MM.1S (cell line): ENCODE data around the gene ASH1L.

Experiments
- DNase-seq: peaks from one replicate; pipeline ENCODE4 v3.0.0-alpha.2; 2015
- H2AFZ ChIP-seq: fragments of 300-600 bp; sonication (generic); 2 replicates; pipeline ENCODE4 v1.6.0; 2016; ENCODE audit warnings: antibody characterized with exemption, low read length
- H3F3A ChIP-seq: fragments of 300-600 bp; sonication (generic); 2 replicates; pipeline ENCODE4 v1.6.1; 2016; ENCODE audit warnings: mild to moderate bottlenecking, antibody characterized with exemption, low read length, moderate library complexity, mixed read lengths; ENCODE audit not compliant: insufficient read depth
- H3K27ac ChIP-seq: fragments of 300-600 bp; sonication (generic); 2 replicates; pipeline ENCODE4 v1.5.1; 2016; ENCODE audit warnings: mild to moderate bottlenecking, low read length
- H3K27me3 ChIP-seq: fragments of 300-600 bp; sonication (generic); replicated peaks from 2 replicates; pipeline ENCODE4 v1.6.0; 2016; ENCODE audit warnings: low read length; ENCODE audit not compliant: insufficient read depth
- H3K36me3 ChIP-seq: fragments of 300-600 bp; sonication (generic); replicated peaks from 2 replicates; pipeline ENCODE4 v1.6.1; 2016; ENCODE audit warnings: mild to moderate bottlenecking, low read length, mixed read lengths; ENCODE audit not compliant: insufficient read depth
- H3K4me1 ChIP-seq: fragments of 300-600 bp; sonication (generic); 2 replicates; pipeline ENCODE4 v1.6.1; 2016; ENCODE audit warnings: low read length, mixed read lengths
- H3K4me2 ChIP-seq: fragments of 300-600 bp; sonication (generic); 2 replicates; pipeline ENCODE4 v1.6.0; 2016; ENCODE audit warnings: low read depth, low read length
- H3K4me3 ChIP-seq: fragments of 300-600 bp; sonication (generic); 2 replicates; pipeline ENCODE4 v1.5.1; 2016; ENCODE audit warnings: low read length, mixed read lengths
- H3K79me2 ChIP-seq: fragments of 300-600 bp; sonication (generic); 2 replicates; pipeline ENCODE4 v1.6.1; 2016; ENCODE audit warnings: mixed run types, low read length, mixed read lengths
- H3K9ac ChIP-seq: fragments of 300-600 bp; sonication (generic); 2 replicates; pipeline ENCODE4 v1.6.1; 2016; ENCODE audit warnings: low read length, mixed read lengths
- H3K9me2 ChIP-seq: fragments of 300-600 bp; sonication (generic); replicated peaks from 2 replicates; pipeline ENCODE4 v1.6.1; 2016; ENCODE audit warnings: mild to moderate bottlenecking, low read length, mixed read lengths; ENCODE audit not compliant: insufficient read depth
- H3K9me3 ChIP-seq: fragments of 300-600 bp; sonication (generic); replicated peaks from 2 replicates; pipeline ENCODE4 v1.6.1; 2016; ENCODE audit warnings: mild to moderate bottlenecking, low read length, mixed read lengths; ENCODE audit not compliant: insufficient read depth
- H4K20me1 ChIP-seq: fragments of 300-600 bp; sonication (generic); 2 replicates; pipeline ENCODE4 v1.6.1; 2016; ENCODE audit warnings: mild to moderate bottlenecking, low read length, moderate library complexity, mixed read lengths; ENCODE audit not compliant: insufficient read depth
- CTCF ChIP-seq: fragments of 300-600 bp; sonication (generic); IDR thresholded peaks from 2 replicates; pipeline ENCODE4 v1.5.1; 2016; ENCODE audit warnings: antibody characterized with exemption, low read length, mixed read lengths
- EZH2 ChIP-seq: fragments of 300-600 bp; sonication (generic); optimal IDR thresholded peaks from 2 replicates; pipeline ENCODE3; 2017; ENCODE audit warnings: low read depth, mild to moderate bottlenecking, antibody characterized with exemption, low read length, mixed read lengths
- EZH2phosphoT487 ChIP-seq: fragments of 300-600 bp; sonication (generic); IDR thresholded peaks from 2 replicates; pipeline ENCODE4 v1.6.1; 2018; ENCODE audit warnings: antibody characterized with exemption, low read length

Gene ASH1L

GRCh38 chr1:155479205-155479604 is 83.4 kb downstream of the ASH1L start:
- H3K79me2 ChIP-seq = peaks cover 52% of the 10 kb centered on the region
- H3K4me1 ChIP-seq = 0 out of 2 replicates have a peak, but pooled peaks cover 11% of the 10 kb centered on the region
- TF ChIP-seq EZH2 = no peak
- TF ChIP-seq EZH2phosphoT487 = no peak
- TF ChIP-seq CTCF = no peak
- peaks cover 5% of the 10 kb centered on the region; the same call in 1 of the 2 replicates for H4K20me1 ChIP-seq
- no peak overlapping the region for H3K9ac ChIP-seq
- no peak for DNase-seq
- peaks cover 17% of the 10 kb centered on the region; the same call in 1 of the 2 replicates for H3K36me3 ChIP-seq
- H3K4me2 ChIP-seq = no peak overlapping the region
- H2AFZ ChIP-seq = no peak overlapping the region
- no peaks in the 10 kb centered on the region for H3F3A ChIP-seq
- H3K27me3 ChIP-seq = no peaks in the 10 kb centered on the region
- no peak overlapping the region for H3K27ac ChIP-seq
- no peaks in the 10 kb centered on the region for H3K9me3 ChIP-seq
- H3K9me2 ChIP-seq = no peaks in the 10 kb centered on the region
- H3K4me3 ChIP-seq = no peak overlapping the region

- no peaks in the 10 kb centered on the region for H3K9me2 ChIP-seq
- H4K20me1 ChIP-seq = peaks cover 5% of the 10 kb centered on the region; the same call in 1 of the 2 replicates
- H3K9ac ChIP-seq = no peak overlapping the region
- H3K4me1 ChIP-seq = 0 out of 2 replicates have a peak, but pooled peaks cover 14% of the 10 kb centered on the region
- TF ChIP-seq EZH2 (no peak), CTCF (no peak), EZH2phosphoT487 (no peak)
- H3K4me3 ChIP-seq = no peak overlapping the region
- H3F3A ChIP-seq = no peaks in the 10 kb centered on the region; the same call in 1 of the 2 replicates
- no peak overlapping the region for H2AFZ ChIP-seq
- H3K27me3 ChIP-seq = no peaks in the 10 kb centered on the region
- peaks cover 48% of the 10 kb centered on the region for H3K79me2 ChIP-seq
- H3K27ac ChIP-seq = no peak overlapping the region
- no peak for DNase-seq
- peaks cover 17% of the 10 kb centered on the region; the same call in 1 of the 2 replicates for H3K36me3 ChIP-seq
- H3K4me2 ChIP-seq = no peak overlapping the region
- H3K9me3 ChIP-seq = no peaks in the 10 kb centered on the region
Measured at GRCh38 chr1:155478270-155478852, 84.2 kb downstream of the ASH1L start.

GRCh38 chr1:155474146-155474545 is 88.5 kb downstream of the ASH1L start:
- H3K9me2 ChIP-seq = no peaks in the 10 kb centered on the region
- H3K27me3 ChIP-seq = no peaks in the 10 kb centered on the region
- H3F3A ChIP-seq = peaks cover 24% of the 10 kb centered on the region
- peaks cover 38% of the 10 kb centered on the region for H3K4me1 ChIP-seq
- H4K20me1 ChIP-seq = no peaks in the 10 kb centered on the region
- no peaks in the 10 kb centered on the region; the same call in 1 of the 2 replicates for H3K36me3 ChIP-seq
- H2AFZ ChIP-seq = no peak overlapping the region
- TF ChIP-seq EZH2phosphoT487 (no peak), CTCF (no peak), EZH2 (no peak)
- peaks cover 50% of the 10 kb centered on the region for H3K79me2 ChIP-seq
- H3K4me2 ChIP-seq = no peak overlapping the region
- DNase-seq = no peak
- no peak overlapping the region for H3K4me3 ChIP-seq
- H3K9ac ChIP-seq = no peak overlapping the region
- no peak overlapping the region for H3K27ac ChIP-seq
- H3K9me3 ChIP-seq = no peaks in the 10 kb centered on the region
